H1 (cell line): ENCODE measurements around the gene SOX6. TPM values are rescaled to one million over a fixed set of nuclear protein-coding genes. Genes with fewer than 3 reads are reported as not detected.

Experiments
- CTCF ChIA-PET: fragments of 300-600 bp; sonication (Branson Sonifier 250); formaldehyde crosslinking; loops from one replicate; lab custom pipeline; 2021; ENCODE audit not compliant: partially characterized antibody; lab: Charles Lee
- POLR2A ChIA-PET: fragments of 300-600 bp; sonication (Branson Sonifier 250); formaldehyde crosslinking; loops from one replicate; lab custom pipeline; 2021; ENCODE audit warnings: inconsistent platforms; ENCODE audit not compliant: partially characterized antibody; lab: Charles Lee
- DNase-seq, 2 experiments: peaks; one replicate each; pipeline versions ENCODE4 v3.0.0 to v3.0.0-alpha.2; 2010 to 2022; ENCODE audit warnings: low spot score in 2 of 2, low read depth in 1 of 2, mixed read lengths in 1 of 2
- FAIRE-seq: peaks from 2 replicates; lab custom pipeline; 2011; peaks lifted over from hg19 to GRCh38; lab: Jason Lieb, UNC
- H2AFZ ChIP-seq: 2 replicates; pipeline ENCODE4 v1.8.1; 2012; ENCODE audit warnings: low read length, inconsistent platforms
- H2AK5ac ChIP-seq: 2 replicates; pipeline ENCODE4 v1.6.1; 2013; ENCODE audit warnings: low read depth, low read length
- H2BK120ac ChIP-seq: replicated peaks from 2 replicates; pipeline ENCODE3; 2013; ENCODE audit warnings: low read depth, low read length, inconsistent platforms
- H2BK12ac ChIP-seq: 2 replicates; pipeline ENCODE4 v1.6.1; 2013; ENCODE audit warnings: low read depth, low read length
- H2BK15ac ChIP-seq: 2 replicates; pipeline ENCODE4 v1.6.1; 2013; ENCODE audit warnings: low read length
- H2BK20ac ChIP-seq: 2 replicates; pipeline ENCODE4 v1.6.1; 2013; ENCODE audit warnings: low read length
- H2BK5ac ChIP-seq: 2 replicates; pipeline ENCODE4 v1.6.1; 2013; ENCODE audit warnings: low read depth, low read length
- H3K14ac ChIP-seq: 2 replicates; pipeline ENCODE4 v1.6.1; 2013; ENCODE audit warnings: inconsistent platforms; ENCODE audit not compliant: insufficient read length
- H3K18ac ChIP-seq: 2 replicates; pipeline ENCODE4 v1.6.1; 2013; ENCODE audit warnings: low read length; ENCODE audit errors: extremely low read depth
- H3K23ac ChIP-seq: 2 replicates; pipeline ENCODE4 v1.6.1; 2013; ENCODE audit warnings: inconsistent platforms; ENCODE audit not compliant: insufficient read length
- H3K23me2 ChIP-seq: 2 replicates; pipeline ENCODE4 v1.6.1; 2013; ENCODE audit warnings: low read depth, low read length
- H3K27ac ChIP-seq: 2 replicates; pipeline ENCODE4 v1.6.1; 2011; ENCODE audit warnings: low read depth, low read length, inconsistent platforms
- H3K27me3 ChIP-seq, 4 experiments: replicated peaks in 1 of 4; 1 replicate in 1 of 4; 2 replicates in 3 of 4; pipeline versions ENCODE4 v1.6.1 to v1.8.1; 2011 to 2013; ENCODE audit warnings: low read length in 3 of 4, mild to moderate bottlenecking in 3 of 4, inconsistent platforms in 2 of 4, mixed read lengths in 2 of 4, moderate library complexity in 1 of 4; ENCODE audit not compliant: control insufficient read depth in 3 of 4, insufficient read depth in 3 of 4; ENCODE audit errors: extremely low read depth in 1 of 4
- H3K36me3 ChIP-seq, 4 experiments: 2 replicates each; pipeline versions ENCODE4 v1.6.1 to v1.8.1; 2011 to 2013; ENCODE audit warnings: mild to moderate bottlenecking in 4 of 4, low read length in 3 of 4, moderate library complexity in 2 of 4, control low read depth in 1 of 4, inconsistent platforms in 1 of 4; ENCODE audit not compliant: insufficient read depth in 4 of 4, control insufficient read depth in 2 of 4
- H3K4ac ChIP-seq: replicated peaks from 2 replicates; pipeline ENCODE3; 2013; ENCODE audit warnings: low read length, low read depth, mixed read lengths, inconsistent platforms; ENCODE audit not compliant: insufficient read length
- H3K4me1 ChIP-seq, 4 experiments: replicated peaks in 1 of 4; 1 replicate in 1 of 4; 2 replicates in 3 of 4; pipeline versions ENCODE4 v1.6.1 to v1.8.1; 2011 to 2013; ENCODE audit warnings: low read length in 3 of 4, inconsistent platforms in 2 of 4, mixed read lengths in 1 of 4; ENCODE audit not compliant: insufficient read depth in 4 of 4, control insufficient read depth in 3 of 4
- H3K4me2 ChIP-seq, 2 experiments: 2 replicates each; pipeline versions ENCODE4 v1.6.1 to v1.8.1; 2011 to 2013; ENCODE audit warnings: low read depth in 2 of 2, low read length in 2 of 2, control low read depth in 1 of 2, inconsistent platforms in 1 of 2, mild to moderate bottlenecking in 1 of 2; ENCODE audit not compliant: insufficient read depth in 1 of 2
- H3K4me3 ChIP-seq, 4 experiments: fragments of 200-600, 300-600 bp in 1 of 4; sonication (generic), shearing (Covaris generic), sonication (Bioruptor Twin) in 1 of 4; 2 replicates each; pipeline versions ENCODE4 v1.5.1 to v1.8.1; 2011 to 2016; ENCODE audit warnings: low read length in 4 of 4, low read depth in 3 of 4, control low read depth in 2 of 4, inconsistent platforms in 2 of 4, mild to moderate bottlenecking in 2 of 4, mixed read lengths in 1 of 4, moderate library complexity in 1 of 4; ENCODE audit not compliant: insufficient read depth in 2 of 4; ENCODE audit errors: extremely low read depth in 1 of 4
- H3K56ac ChIP-seq: replicated peaks from 2 replicates; pipeline ENCODE3; 2013; ENCODE audit warnings: low read depth, mild to moderate bottlenecking, mixed read lengths, low read length, inconsistent platforms; ENCODE audit not compliant: insufficient read length
- H3K79me1 ChIP-seq: 2 replicates; pipeline ENCODE4 v1.6.1; 2013; ENCODE audit warnings: low read depth, low read length, control low read depth
- H3K79me2 ChIP-seq, 2 experiments: 2 replicates each; pipeline versions ENCODE4 v1.6.1 to v1.8.1; 2012 to 2013; ENCODE audit warnings: low read length in 2 of 2, mild to moderate bottlenecking in 2 of 2, inconsistent platforms in 1 of 2; ENCODE audit not compliant: insufficient read depth in 2 of 2, control insufficient read depth in 1 of 2
- H3K9ac ChIP-seq, 4 experiments: replicated peaks in 1 of 4; 1 replicate in 1 of 4; 2 replicates in 3 of 4; pipeline versions ENCODE4 v1.6.1 to v1.8.1; 2011 to 2013; ENCODE audit warnings: low read depth in 3 of 4, low read length in 3 of 4, control low read depth in 2 of 4, mild to moderate bottlenecking in 2 of 4, moderate library complexity in 2 of 4, inconsistent platforms in 1 of 4; ENCODE audit errors: extremely low read depth in 1 of 4
- H3K9me3 ChIP-seq, 2 experiments: 2 replicates each; pipeline versions ENCODE4 v1.6.1 to v1.8.1; 2012 to 2013; ENCODE audit warnings: mild to moderate bottlenecking in 2 of 2, moderate library complexity in 2 of 2, control low read depth in 1 of 2, inconsistent platforms in 1 of 2, low read depth in 1 of 2, low read length in 1 of 2, mixed read lengths in 1 of 2; ENCODE audit not compliant: insufficient read depth in 2 of 2
- H4K20me1 ChIP-seq, 2 experiments: replicated peaks in 1 of 2; 2 replicates each; pipeline versions ENCODE3 to v1.8.1; 2011 to 2013; ENCODE audit warnings: inconsistent platforms in 2 of 2, low read length in 2 of 2, mild to moderate bottlenecking in 1 of 2; ENCODE audit not compliant: insufficient read depth in 2 of 2, control insufficient read depth in 1 of 2
- H4K5ac ChIP-seq: 2 replicates; pipeline ENCODE4 v1.6.1; 2013; ENCODE audit warnings: low read length, low read depth, mixed read lengths, inconsistent platforms; ENCODE audit not compliant: insufficient read length
- H4K8ac ChIP-seq: 2 replicates; pipeline ENCODE4 v1.8.0; 2013; ENCODE audit warnings: mild to moderate bottlenecking, moderate library complexity, low read length, inconsistent platforms; ENCODE audit not compliant: insufficient read depth; ENCODE audit errors: extremely low read depth
- H4K91ac ChIP-seq: replicated peaks from 2 replicates; pipeline ENCODE3; 2013; ENCODE audit warnings: low read length, mixed read lengths, inconsistent platforms; ENCODE audit not compliant: insufficient read length
- BRCA1 ChIP-seq: IDR thresholded peaks from 2 replicates; pipeline ENCODE4 v1.6.1; 2012; ENCODE audit warnings: low read depth, low read length, improper control_type of control experiment
- EGR1 ChIP-seq: IDR thresholded peaks from 2 replicates; pipeline ENCODE4 v1.6.1; 2011; ENCODE audit warnings: low read depth, low read length, borderline replicate concordance
- JUND ChIP-seq: IDR thresholded peaks from 2 replicates; pipeline ENCODE4 v1.6.1; 2011; ENCODE audit warnings: mild to moderate bottlenecking, improper control_type of control experiment, low read length
- MAX ChIP-seq: IDR thresholded peaks from 2 replicates; pipeline ENCODE4 v1.6.1; 2012; ENCODE audit warnings: inconsistent platforms
- POLR2AphosphoS5 ChIP-seq: IDR thresholded peaks from 2 replicates; pipeline ENCODE4 v1.6.1; 2011; ENCODE audit warnings: low read depth, low read length
- RAD21 ChIP-seq, 2 experiments: IDR thresholded peaks in 1 of 2; conservative IDR thresholded peaks in 1 of 2; 2 replicates each; pipeline ENCODE4 v1.6.1; 2011; ENCODE audit warnings: low read depth in 2 of 2, low read length in 2 of 2, improper control_type of control experiment in 1 of 2, inconsistent platforms in 1 of 2, mild to moderate bottlenecking in 1 of 2, moderate library complexity in 1 of 2
- RNF2 ChIP-seq: fragments of 200-900, 300-1000 bp; sonication (generic); IDR thresholded peaks from 2 replicates; pipeline ENCODE4 v1.7.1; 2016; ENCODE audit warnings: borderline replicate concordance, low read depth, mild to moderate bottlenecking, antibody characterized with exemption, low read length; ENCODE audit not compliant: poor library complexity, severe bottlenecking; ENCODE audit errors: missing control alignments
- polyA plus RNA-seq, 7 experiments: library from polyadenylated mRNA; depleted of rRNA in 3 of 7; stranded (reverse) in 5 of 7; unstranded in 2 of 7; fragments of >200 nt in 5 of 7; fragments of 200-250 nt in 2 of 7; gene quantifications; 1 replicate in 5 of 7; 2 replicates in 1 of 7; 4 replicates in 1 of 7; pipeline versions ENCODE4 v1.2.1 to v1.2.3, GENCODE V29; 2011 to 2013; ENCODE audit warnings: missing spikeins in 2 of 7, mixed read lengths in 2 of 7
- total RNA-seq: library from RNA; stranded (reverse); fragmentation: NEBNext Ultra II Directional; extraction: Animal tissue kit (Norgen Biotek cat#: 25700); gene quantifications from 2 replicates; pipeline ENCODE4 v1.2.1, GENCODE V29; 2021

The SOX6 gene
- total and polyA plus RNA-seq, 2 of the 8 experiments (the other 6 are each of a cell fraction or from before 2014, with no cell fraction given) = 0.09 TPM; not detected in 1

DNA sequence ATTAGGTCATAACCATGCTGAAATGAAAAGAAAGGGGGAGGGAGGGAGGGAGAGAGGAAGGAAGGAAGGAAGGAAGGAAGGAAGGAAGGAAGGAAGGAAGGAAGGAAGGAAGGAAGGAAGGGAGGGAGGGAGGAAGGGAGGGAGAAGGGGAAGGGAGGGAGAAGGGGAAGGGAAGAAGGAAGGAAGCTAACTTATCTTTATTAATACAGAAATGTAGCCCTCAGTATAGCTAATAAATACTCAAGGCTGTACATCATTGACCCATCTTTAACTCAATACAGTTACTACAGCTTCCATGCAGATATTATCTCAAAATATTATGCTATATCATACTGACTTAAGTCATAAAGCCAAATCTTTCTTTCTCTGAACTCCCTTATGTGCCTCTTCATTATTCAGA is 17.4 kb upstream of the SOX6 start:
- Histone ChIP-seq H4K8ac (no peak overlapping the region), H3K4me2 (no peak overlapping the region), H3K36me3 (no peaks in the 10 kb centered on the region), H2BK120ac (no peak overlapping the region), H3K18ac (no peak overlapping the region), H3K79me1 (no peaks in the 10 kb centered on the region), H2BK5ac (no peak overlapping the region), H3K27ac (no peak overlapping the region), H3K4me1 (no peaks in the 10 kb centered on the region), H3K79me2 (no peaks in the 10 kb centered on the region), H2BK20ac (no peak overlapping the region), H3K23me2 (no peaks in the 10 kb centered on the region), H3K27me3 (no peaks in the 10 kb centered on the region), H2AFZ (no peak overlapping the region), H4K5ac (no peak overlapping the region), H3K14ac (no peak overlapping the region), H2BK15ac (no peak overlapping the region), H3K4ac (no peak overlapping the region), H3K56ac (no peak overlapping the region), H3K9ac (no peak overlapping the region), H3K4me3 (no peak overlapping the region), H3K23ac (no peak overlapping the region), H2AK5ac (no peak overlapping the region), H3K9me3 (no peaks in the 10 kb centered on the region), H4K91ac (no peak overlapping the region), H4K20me1 (no peaks in the 10 kb centered on the region), H2BK12ac (no peak overlapping the region)
- FAIRE-seq (no peak), DNase-seq (no peak)
- POLR2A ChIA-PET = no interaction called here
- CTCF ChIA-PET = no interaction called here
- no peak for TF ChIP-seq RNF2
- TF ChIP-seq RAD21 (IDR thresholded peaks at IDR 0.05 in 1 of 2, conservative IDR thresholded peaks at IDR 0.05 in 1 of 2; ENCODE audit: low read depth in 2 of 2, low read length in 2 of 2) = no peak
- TF ChIP-seq EGR1 = no peak
- TF ChIP-seq JUND = no peak
- TF ChIP-seq POLR2AphosphoS5 = no peak
- TF ChIP-seq MAX = no peak
- TF ChIP-seq BRCA1 = no peak
